Measurements from ENCODE around the gene TAS2R43. TPM values are rescaled to one million over a fixed set of nuclear protein-coding genes. Genes with fewer than 3 reads are reported as not detected.
"Not testable (repeated sequence)": the region's sequence is repeated elsewhere in the genome, so short reads cannot be mapped to it uniquely, and the experiment has no call there.

TAS2R43 gene
- total RNA-seq, 1 experiment from 2014 or later: 1.1 TPM

- intact Hi-C loops (cut with micrococcal nuclease; ENCODE audit: unreplicated experiment): no loop called here
- Histone ChIP-seq H3K4me2 (no peak overlapping the region), H3K27ac (no peak overlapping the region), H3K79me2 (ENCODE audit: low read depth) (no peaks in the 10 kb centered on the region), H3K4me1 (replicated peaks; ENCODE audit: insufficient read depth) (no peaks in the 10 kb centered on the region), H3K9me2 (ENCODE audit: insufficient read depth) (no peaks in the 10 kb centered on the region), H2AFZ (no peak overlapping the region), H3K4me3 (no peak overlapping the region), H4K20me1 (ENCODE audit: insufficient read depth) (no peaks in the 10 kb centered on the region), H3F3A (ENCODE audit: insufficient read depth, low read depth) (no peaks in the 10 kb centered on the region), H3K36me3 (ENCODE audit: low read depth) (no peaks in the 10 kb centered on the region), H3K27me3 (ENCODE audit: insufficient read depth, low read depth) (no peaks in the 10 kb centered on the region), H3K9me3 (ENCODE audit: insufficient read depth, low read depth) (no peaks in the 10 kb centered on the region)
- ChIA-PET POLR2A (ENCODE audit: unreplicated experiment) (no interaction called here), CTCF (no interaction called here)
- no peak for DNase-seq
- no TSS peak for BruUV-seq (replicated peaks)
- no peak for TF ChIP-seq EZH2 (IDR thresholded peaks at IDR 0.05; ENCODE audit: low read depth)
- no peak for TF ChIP-seq CTCF (conservative IDR thresholded peaks at IDR 0.05)
These were observed 38.3 kb upstream of the TAS2R43 start for GRCh38 chr12:11130382-11130781.

GRCh38 chr12:11114130-11114529, 22.0 kb upstream of the TAS2R43 start:
- H3K27ac ChIP-seq; H3K79me2 ChIP-seq (ENCODE audit: low read depth); H3K4me1 ChIP-seq (replicated peaks; ENCODE audit: insufficient read depth); H4K20me1 ChIP-seq (ENCODE audit: insufficient read depth); POLR2A ChIA-PET (ENCODE audit: unreplicated experiment); H3K9me3 ChIP-seq (ENCODE audit: insufficient read depth, low read depth); intact Hi-C loops (cut with micrococcal nuclease; ENCODE audit: unreplicated experiment); H3K4me2 ChIP-seq; BruUV-seq (replicated peaks); H3F3A ChIP-seq (ENCODE audit: insufficient read depth, low read depth); DNase-seq; H3K27me3 ChIP-seq (ENCODE audit: insufficient read depth, low read depth); CTCF ChIA-PET; H3K4me3 ChIP-seq; H3K9me2 ChIP-seq (ENCODE audit: insufficient read depth); H3K36me3 ChIP-seq (ENCODE audit: low read depth); H2AFZ ChIP-seq: not testable (repeated sequence)

GRCh38 chr12:11111213-11111612, 19.1 kb upstream of the TAS2R43 start:
- BruUV-seq (replicated peaks); intact Hi-C loops (cut with micrococcal nuclease; ENCODE audit: unreplicated experiment); CTCF ChIA-PET; H3K9me3 ChIP-seq (ENCODE audit: insufficient read depth, low read depth); DNase-seq; H3K27me3 ChIP-seq (ENCODE audit: insufficient read depth, low read depth); H2AFZ ChIP-seq; H3K4me2 ChIP-seq; H3K4me1 ChIP-seq (replicated peaks; ENCODE audit: insufficient read depth); H3K9me2 ChIP-seq (ENCODE audit: insufficient read depth); POLR2A ChIA-PET (ENCODE audit: unreplicated experiment); H3K4me3 ChIP-seq; H3K79me2 ChIP-seq (ENCODE audit: low read depth); H3K36me3 ChIP-seq (ENCODE audit: low read depth); H3K27ac ChIP-seq; H3F3A ChIP-seq (ENCODE audit: insufficient read depth, low read depth); H4K20me1 ChIP-seq (ENCODE audit: insufficient read depth): not testable (repeated sequence)

GRCh38 chr12:11108862-11109261, 16.7 kb upstream of the TAS2R43 start:
- H3F3A ChIP-seq (ENCODE audit: insufficient read depth, low read depth): no peaks in the 10 kb centered on the region
- no peak overlapping the region for H3K4me2 ChIP-seq
- no peaks in the 10 kb centered on the region for H3K9me3 ChIP-seq (ENCODE audit: insufficient read depth, low read depth)
- intact Hi-C loops (cut with micrococcal nuclease; ENCODE audit: unreplicated experiment): no loop called here
- BruUV-seq (replicated peaks): no TSS peak
- H3K4me3 ChIP-seq: no peak overlapping the region
- TF ChIP-seq EZH2 (IDR thresholded peaks at IDR 0.05; ENCODE audit: low read depth) (no peak), CTCF (conservative IDR thresholded peaks at IDR 0.05) (no peak)
- no peaks in the 10 kb centered on the region for H4K20me1 ChIP-seq (ENCODE audit: insufficient read depth)
- CTCF ChIA-PET: no interaction called here
- H3K27ac ChIP-seq: no peak overlapping the region
- H3K4me1 ChIP-seq (replicated peaks; ENCODE audit: insufficient read depth): no peaks in the 10 kb centered on the region
- H3K9me2 ChIP-seq (ENCODE audit: insufficient read depth): no peaks in the 10 kb centered on the region
- no peak overlapping the region for H2AFZ ChIP-seq
- H3K27me3 ChIP-seq (ENCODE audit: insufficient read depth, low read depth): no peaks in the 10 kb centered on the region
- no peaks in the 10 kb centered on the region for H3K79me2 ChIP-seq (ENCODE audit: low read depth)
- POLR2A ChIA-PET (ENCODE audit: unreplicated experiment): no interaction called here
- DNase-seq: no peak
- no peaks in the 10 kb centered on the region for H3K36me3 ChIP-seq (ENCODE audit: low read depth)
